ENCODE measurements around the gene DDX59. TPM values are rescaled to one million over a fixed set of nuclear protein-coding genes. Genes with fewer than 3 reads are reported as not detected.
"Not testable (repeated sequence)": the region's sequence is repeated elsewhere in the genome, so short reads cannot be mapped to it uniquely, and the experiment has no call there.

Gene DDX59
- total RNA-seq, 2 experiments from 2014 or later, result 17.4 to 19.4 TPM

DNA sequence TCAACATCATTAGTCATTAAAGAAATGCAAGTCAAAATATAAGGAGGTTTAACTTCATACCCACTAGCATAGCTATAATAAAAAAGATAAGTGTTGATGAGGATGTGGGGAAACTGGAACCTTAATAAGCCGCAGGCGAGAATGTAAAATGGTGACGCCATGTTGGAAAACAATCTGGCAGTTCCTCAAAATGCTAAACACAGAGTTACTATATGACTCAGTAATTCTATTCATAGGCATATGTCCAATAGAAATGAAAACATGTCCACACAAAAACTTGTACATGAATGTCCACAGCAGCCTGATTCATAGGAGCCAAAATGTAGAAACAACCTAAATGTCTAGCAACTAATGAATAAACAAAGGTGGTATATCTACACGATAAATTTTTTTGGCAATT is 23.2 kb downstream of the DDX59 start:
- Mint-ChIP-seq H3K4me1 (no peaks in the 10 kb centered on the region), H3K36me3 (ENCODE audit: low read depth) (peaks cover 15% of the 10 kb centered on the region)
- POLR2A ChIA-PET, result no interaction called here

GRCh38 chr1:200644021-200644420 is 25.7 kb downstream of the DDX59 start:
- H3K4me3 Mint-ChIP-seq, result no peak overlapping the region
- H3K9me3 Mint-ChIP-seq (ENCODE audit: low read depth), result no peaks in the 10 kb centered on the region
- no peak for ATAC-seq
- intact Hi-C loops (cut with DNase I, micrococcal nuclease), result no loop called here
- no peak overlapping the region for H3K27ac Mint-ChIP-seq
- DNase-seq, result no peak
- ChIA-PET CTCF (interaction anchor here (1.3 kb wide), 1 partner anchor 22 kb away, joined by 3 read pairs; no protein-coding TSS in a partner anchor), POLR2A (no interaction called here)
- H3K36me3 Mint-ChIP-seq (ENCODE audit: low read depth), result peaks cover 15% of the 10 kb centered on the region
- H3K4me1 Mint-ChIP-seq, result peaks cover 7% of the 10 kb centered on the region
- no peaks in the 10 kb centered on the region for H3K27me3 Mint-ChIP-seq

More for the DNA sequence above, 23.2 kb downstream of the DDX59 start:
- H3K27ac Mint-ChIP-seq, result no peak overlapping the region
- H3K27me3 Mint-ChIP-seq, result no peaks in the 10 kb centered on the region
- H3K4me3 Mint-ChIP-seq, result no peak overlapping the region
- ATAC-seq (no peak), DNase-seq (no peak)
- no peaks in the 10 kb centered on the region for H3K9me3 Mint-ChIP-seq (ENCODE audit: low read depth)
- intact Hi-C loops (cut with DNase I, micrococcal nuclease), result no loop called here
- CTCF ChIA-PET, result no interaction called here

DNA sequence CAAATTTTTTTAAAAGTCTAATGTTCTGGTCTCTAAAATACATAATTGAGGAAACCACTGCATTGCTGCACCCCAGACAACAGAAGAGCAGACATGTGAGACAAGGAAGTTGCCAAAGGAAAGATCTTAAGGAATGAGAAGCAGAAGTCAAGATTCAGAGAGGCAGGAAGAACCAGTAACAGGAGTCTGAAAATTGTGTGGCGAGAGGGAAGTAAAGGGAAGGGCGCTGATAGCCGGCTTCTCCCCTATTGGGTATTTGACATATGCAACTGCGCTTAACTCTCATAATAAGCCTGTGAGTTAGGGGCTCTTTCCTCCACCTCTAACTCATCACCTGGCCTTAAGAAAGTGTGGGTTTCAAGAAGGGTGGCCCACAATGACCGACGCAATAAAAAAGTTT is 27.2 kb downstream of the DDX59 start:
- DNase-seq (no peak), ATAC-seq (no peak)
- CTCF ChIA-PET, result interaction anchor here (1.0 to 1.5 kb wide), 3 partner anchors 9 to 84 kb away, joined by 3 to 4 read pairs (median 3); no protein-coding TSS in a partner anchor
- H3K36me3 Mint-ChIP-seq (ENCODE audit: low read depth), result peaks cover 13% of the 10 kb centered on the region
- POLR2A ChIA-PET, result no interaction called here
- H3K4me3 Mint-ChIP-seq, result no peak overlapping the region
- no peaks in the 10 kb centered on the region for H3K9me3 Mint-ChIP-seq (ENCODE audit: low read depth)
- H3K4me1 Mint-ChIP-seq, result peaks cover 7% of the 10 kb centered on the region
- no peaks in the 10 kb centered on the region for H3K27me3 Mint-ChIP-seq
- no peak overlapping the region for H3K27ac Mint-ChIP-seq
- intact Hi-C loops (cut with DNase I, micrococcal nuclease), result no loop called here

GRCh38 chr1:200640963-200641401 is 28.7 kb downstream of the DDX59 start:
- H3K4me3 Mint-ChIP-seq, result no peak overlapping the region
- H3K36me3 Mint-ChIP-seq (ENCODE audit: low read depth), result peaks cover 3% of the 10 kb centered on the region
- no peak for ATAC-seq
- H3K27me3 Mint-ChIP-seq, result no peaks in the 10 kb centered on the region
- H3K27ac Mint-ChIP-seq, result no peak overlapping the region
- CTCF ChIA-PET, result interaction anchor here (1.1 to 2.1 kb wide), 3 partner anchors 16 to 54 kb away, joined by 3 to 6 read pairs (median 3); no protein-coding TSS in a partner anchor
- no peak for DNase-seq
- POLR2A ChIA-PET, result no interaction called here
- H3K4me1 Mint-ChIP-seq, result peaks cover 7% of the 10 kb centered on the region
- H3K9me3 Mint-ChIP-seq (ENCODE audit: low read depth), result no peaks in the 10 kb centered on the region
- intact Hi-C loops (cut with DNase I, micrococcal nuclease), result loop anchor here in 1 of 2 experiments (1.0 kb wide), 1 partner anchor 28 kb away; the partner anchor contains the start of gene DDX59

GRCh38 chr1:200640373-200640962 is 29.2 kb downstream of the DDX59 start:
- ChIA-PET CTCF (interaction anchor here (1.1 to 2.1 kb wide), 3 partner anchors 16 to 54 kb away, joined by 3 to 6 read pairs (median 3); no protein-coding TSS in a partner anchor), POLR2A (no interaction called here)
- intact Hi-C loops (cut with DNase I, micrococcal nuclease), result loop anchor here in 1 of 2 experiments (1.0 kb wide), 1 partner anchor 29 kb away; the partner anchor contains the start of gene DDX59

DNA sequence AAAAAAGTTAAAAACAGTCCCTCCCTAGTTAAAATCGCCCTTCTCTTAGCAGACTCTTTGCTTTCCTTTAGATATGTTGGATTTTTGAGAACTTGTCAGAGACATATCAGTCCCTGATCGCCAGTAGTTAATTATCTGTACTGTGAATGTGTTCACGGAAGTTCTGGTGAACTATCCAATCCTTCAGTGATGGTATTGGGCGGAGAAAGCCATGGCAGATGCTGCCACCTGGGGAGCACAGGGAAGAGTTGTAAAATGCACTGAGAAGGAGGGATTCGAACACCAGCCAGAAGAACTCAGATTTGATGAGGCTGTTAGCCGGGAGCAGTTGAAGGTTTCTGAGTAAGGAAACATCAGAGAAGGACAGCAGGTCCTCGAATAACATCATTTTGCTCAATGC is 31.6 kb downstream of the DDX59 start:
- H3K36me3 Mint-ChIP-seq (ENCODE audit: low read depth), result no peaks in the 10 kb centered on the region
- DNase-seq, result no peak
- POLR2A ChIA-PET, result no interaction called here
- peak overlapping the region; percentile 10 for H3K27ac Mint-ChIP-seq
- no peak overlapping the region for H3K4me3 Mint-ChIP-seq
- peaks cover 7% of the 10 kb centered on the region for H3K4me1 Mint-ChIP-seq
- no peaks in the 10 kb centered on the region for H3K9me3 Mint-ChIP-seq (ENCODE audit: low read depth)
- H3K27me3 Mint-ChIP-seq, result no peaks in the 10 kb centered on the region
- intact Hi-C loops (cut with DNase I, micrococcal nuclease), result no loop called here
- ATAC-seq, result no peak
- CTCF ChIA-PET, result no interaction called here

More at GRCh38 chr1:200640373-200640962, 29.2 kb downstream of the DDX59 start:
- Mint-ChIP-seq H3K36me3 (ENCODE audit: low read depth) (peaks cover 3% of the 10 kb centered on the region), H3K27ac (peak overlapping the region; percentile 20), H3K27me3 (no peaks in the 10 kb centered on the region), H3K4me1 (peaks cover 7% of the 10 kb centered on the region), H3K9me3 (ENCODE audit: low read depth) (no peaks in the 10 kb centered on the region), H3K4me3 (no peak overlapping the region)
- DNase-seq, result no peak
- ATAC-seq, result no peak

- no peak for DNase-seq
- Mint-ChIP-seq H3K4me1 (peaks cover 7% of the 10 kb centered on the region), H3K27ac (no peak overlapping the region), H3K4me3 (no peak overlapping the region), H3K36me3 (ENCODE audit: low read depth) (no peaks in the 10 kb centered on the region), H3K9me3 (ENCODE audit: low read depth) (no peaks in the 10 kb centered on the region), H3K27me3 (no peaks in the 10 kb centered on the region)
- POLR2A ChIA-PET, result no interaction called here
- intact Hi-C loops (cut with DNase I, micrococcal nuclease), result no loop called here
- CTCF ChIA-PET, result interaction anchor here (0.7 kb wide), 1 partner anchor 72 kb away, joined by 3 read pairs; no protein-coding TSS in a partner anchor
- no peak for ATAC-seq
Observed at GRCh38 chr1:200636681-200637080, 33.0 kb downstream of the DDX59 start.

DNA sequence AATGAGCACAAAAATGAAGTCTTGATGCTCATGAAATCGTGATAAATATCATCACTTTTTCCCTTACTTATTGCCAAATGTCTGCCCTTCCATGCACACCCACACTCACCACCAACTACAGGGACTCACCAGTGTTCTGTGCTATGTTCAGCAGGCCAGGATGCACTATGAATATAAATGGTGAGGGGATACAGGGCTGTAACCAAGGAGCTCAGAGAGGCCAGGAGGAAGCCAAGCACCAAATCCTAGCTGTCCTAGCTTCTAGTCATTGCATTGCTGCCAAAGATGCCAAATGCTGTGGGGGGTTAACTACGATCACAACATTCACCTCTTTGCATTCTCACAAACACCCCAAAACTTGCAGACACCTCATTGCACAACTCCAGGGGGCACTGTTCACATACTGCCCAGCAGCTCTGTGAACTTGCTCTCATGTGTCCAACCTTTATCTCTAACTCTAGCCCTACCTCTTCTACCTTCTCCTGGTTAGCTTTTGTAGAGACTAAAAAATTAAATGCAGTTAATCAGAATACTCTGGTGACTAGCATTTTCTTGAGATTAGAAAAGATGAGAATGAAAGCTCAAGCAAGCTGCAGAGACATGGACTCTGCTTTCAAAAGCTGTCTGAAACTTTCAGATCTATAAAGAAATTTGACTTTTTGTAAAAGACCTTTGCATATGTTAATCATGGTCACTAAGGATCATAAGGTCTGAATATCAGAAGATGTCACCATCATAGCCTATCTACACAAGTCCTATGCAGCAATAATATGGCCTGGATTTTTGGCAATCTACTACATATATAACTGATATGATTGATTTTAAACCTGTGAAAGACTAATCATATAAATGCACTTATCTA is 35.2 kb downstream of the DDX59 start:
- DNase-seq (no peak), ATAC-seq (no peak)
- intact Hi-C loops (cut with DNase I, micrococcal nuclease), result no loop called here
- ChIA-PET CTCF (interaction anchor here (0.6 to 1.3 kb wide), 5 partner anchors 12 to 339 kb away, joined by 3 to 6 read pairs (median 3); no protein-coding TSS in a partner anchor), POLR2A (no interaction called here)
- Mint-ChIP-seq H3K9me3 (ENCODE audit: low read depth) (no peaks in the 10 kb centered on the region), H3K36me3 (ENCODE audit: low read depth) (no peaks in the 10 kb centered on the region), H3K27ac (no peak overlapping the region), H3K4me1 (no peaks in the 10 kb centered on the region), H3K4me3 (no peak overlapping the region), H3K27me3 (no peaks in the 10 kb centered on the region)

DNA sequence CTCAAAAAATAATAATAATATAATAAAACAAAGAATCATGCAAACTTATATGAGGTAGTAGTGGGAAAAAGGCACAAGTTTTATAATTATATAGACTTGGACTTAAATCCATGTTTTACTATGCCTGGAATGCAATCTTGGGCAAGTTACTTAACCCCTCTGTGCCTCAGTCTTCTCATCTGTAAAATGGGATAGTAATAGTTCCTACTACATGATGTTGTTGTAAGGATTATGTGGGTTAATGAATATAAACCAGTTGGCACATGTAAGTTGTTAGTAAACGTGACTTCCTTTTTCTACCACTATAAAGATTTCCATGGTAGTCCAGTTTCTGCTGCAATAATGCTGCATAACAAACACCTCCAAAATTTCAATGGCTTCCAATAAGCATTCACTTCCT is 38.3 kb downstream of the DDX59 start:
- Mint-ChIP-seq H3K36me3 (ENCODE audit: low read depth) (no peaks in the 10 kb centered on the region), H3K4me3 (no peak overlapping the region), H3K27ac (no peak overlapping the region), H3K4me1 (peaks cover 20% of the 10 kb centered on the region), H3K27me3 (no peaks in the 10 kb centered on the region), H3K9me3 (ENCODE audit: low read depth) (no peaks in the 10 kb centered on the region)
- ChIA-PET POLR2A (no interaction called here), CTCF (no interaction called here)
- intact Hi-C loops (cut with DNase I, micrococcal nuclease), result no loop called here
- no peak for ATAC-seq
- DNase-seq, result no peak

GRCh38 chr1:200630515-200630899 is 39.2 kb downstream of the DDX59 start:
- CTCF ChIA-PET, result interaction anchor here (0.6 to 1.0 kb wide), 3 partner anchors 26 to 248 kb away, joined by 3 read pairs; no protein-coding TSS in a partner anchor
- ATAC-seq; H3K36me3 Mint-ChIP-seq (ENCODE audit: low read depth); DNase-seq; H3K9me3 Mint-ChIP-seq (ENCODE audit: low read depth); H3K4me3 Mint-ChIP-seq; POLR2A ChIA-PET; H3K27me3 Mint-ChIP-seq; intact Hi-C loops (cut with DNase I, micrococcal nuclease); H3K27ac Mint-ChIP-seq: not testable (repeated sequence)
- peaks cover 24% of the 10 kb centered on the region for H3K4me1 Mint-ChIP-seq

DNA sequence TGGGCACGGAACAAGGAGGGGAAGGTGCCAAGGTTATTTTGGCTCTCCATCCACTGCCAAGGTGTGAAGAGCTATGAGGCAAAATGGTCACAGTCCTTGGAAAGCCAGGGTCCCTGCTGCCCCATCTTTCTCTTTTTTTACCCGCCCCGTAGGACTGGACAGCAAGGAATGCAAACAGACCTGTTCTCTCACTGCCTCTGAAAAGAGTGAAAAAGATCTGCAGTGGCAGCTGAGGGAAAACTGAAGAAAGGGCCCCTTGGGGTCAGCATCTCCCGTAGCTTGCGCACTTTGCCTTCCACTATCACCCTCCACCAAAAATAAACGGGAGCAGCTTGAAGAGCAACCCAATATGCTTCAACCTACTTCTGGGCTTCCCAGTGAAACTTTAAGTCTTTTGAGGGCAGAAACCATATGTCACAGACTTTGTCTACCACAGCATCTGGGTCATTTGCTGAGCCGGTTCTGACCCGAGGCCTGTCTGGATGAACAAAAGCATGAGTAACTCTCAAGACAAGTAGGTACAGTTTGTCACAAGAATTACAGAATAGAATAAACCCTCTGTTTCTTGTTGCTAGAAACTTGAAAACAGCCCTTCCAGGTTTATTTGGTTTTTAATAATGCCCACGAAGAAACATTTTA is 39.7 kb downstream of the DDX59 start:
- DNase-seq, result no peak
- H3K27me3 Mint-ChIP-seq, result no peaks in the 10 kb centered on the region
- intact Hi-C loops (cut with DNase I, micrococcal nuclease), result loop anchor here in 1 of 2 experiments (5.0 kb wide), 1 partner anchor 257 kb away; no protein-coding TSS in a partner anchor
- no peaks in the 10 kb centered on the region for H3K9me3 Mint-ChIP-seq (ENCODE audit: low read depth)
- ChIA-PET CTCF (interaction anchor here (0.6 to 1.0 kb wide), 4 partner anchors 27 to 672 kb away, joined by 3 to 4 read pairs (median 3); no protein-coding TSS in a partner anchor), POLR2A (no interaction called here)
- H3K36me3 Mint-ChIP-seq (ENCODE audit: low read depth), result no peaks in the 10 kb centered on the region
- H3K4me1 Mint-ChIP-seq, result peaks cover 29% of the 10 kb centered on the region
- no peak overlapping the region for H3K4me3 Mint-ChIP-seq
- no peak overlapping the region for H3K27ac Mint-ChIP-seq
- no peak for ATAC-seq
